SKM-1 (cell line): ENCODE data around the gene TEKT3.

ENCODE experiments used
- DNase-seq: peaks from one replicate; lab custom pipeline; 2025; ENCODE audit not compliant: unreplicated experiment; lab: John Stamatoyannopoulos, UW

TEKT3 gene

GRCh38 chr17:15341385-15341849, at the start of gene TEKT3:
Gene TEKT3, minus strand, starts transcription at chr17:15341597. Its CDS starts 10,012 bp downstream, at chr17:15331585.
- DNase-seq = no peak

- DNase-seq = no peak
Observed at GRCh38 chr17:15388356-15389041, 47.1 kb upstream of the TEKT3 start.

GRCh38 chr17:15386083-15386482, 44.7 kb upstream of the TEKT3 start:
- DNase-seq = no peak

GRCh38 chr17:15385305-15385704, 43.9 kb upstream of the TEKT3 start:
- DNase-seq = no peak

GRCh38 chr17:15384142-15384787, 42.9 kb upstream of the TEKT3 start:
- no peak for DNase-seq

GRCh38 chr17:15382914-15383313, 41.5 kb upstream of the TEKT3 start:
- DNase-seq = no peak

GRCh38 chr17:15381707-15382106, 40.3 kb upstream of the TEKT3 start:
- no peak for DNase-seq

GRCh38 chr17:15380446-15380845, 39.0 kb upstream of the TEKT3 start:
- no peak for DNase-seq

- DNase-seq = no peak
Observed at GRCh38 chr17:15379659-15380058, 38.3 kb upstream of the TEKT3 start.

- DNase-seq = no peak
Observed at GRCh38 chr17:15378243-15378642, 36.8 kb upstream of the TEKT3 start.

- no peak for DNase-seq
Observed at GRCh38 chr17:15377616-15378015, 36.2 kb upstream of the TEKT3 start.

- no peak for DNase-seq
Observed at GRCh38 chr17:15377200-15377599, 35.8 kb upstream of the TEKT3 start.

- no peak for DNase-seq
Observed at GRCh38 chr17:15371376-15372130, 30.2 kb upstream of the TEKT3 start.

GRCh38 chr17:15368600-15368999, 27.2 kb upstream of the TEKT3 start:
- DNase-seq = no peak

- no peak for DNase-seq
Observed at GRCh38 chr17:15366026-15366425, 24.6 kb upstream of the TEKT3 start.

GRCh38 chr17:15364615-15365014, 23.2 kb upstream of the TEKT3 start:
- DNase-seq = no peak

- DNase-seq = no peak
Observed at GRCh38 chr17:15363702-15364101, 22.3 kb upstream of the TEKT3 start.

- no peak for DNase-seq
Observed at GRCh38 chr17:15361592-15361991, 20.2 kb upstream of the TEKT3 start.

GRCh38 chr17:15361151-15361550, 19.8 kb upstream of the TEKT3 start:
- DNase-seq = no peak

GRCh38 chr17:15354256-15354655, 12.9 kb upstream of the TEKT3 start:
- no peak for DNase-seq

GRCh38 chr17:15351925-15352324, 10.5 kb upstream of the TEKT3 start:
- DNase-seq = no peak

- no peak for DNase-seq
Observed at GRCh38 chr17:15351478-15351840, 10.1 kb upstream of the TEKT3 start.
